ENCODE results near the gene FAM171A1.

- no peak for TF ChIP-seq CTCF (conservative IDR thresholded peaks at IDR 0.05 in 1 of 2, IDR thresholded peaks at IDR 0.05 in 1 of 2; ENCODE audit: low read depth in 1 of 2, low read length in 2 of 2)
- TF ChIP-seq EZH2 (IDR thresholded peaks at IDR 0.05; ENCODE audit: low read length, missing control alignments): no peak
Measured at GRCh38 chr10:15309221-15309620, 61.9 kb downstream of the FAM171A1 start.

Data from fibroblast of lung (primary cell).